Measurements from ENCODE around the gene CHTOP.

CHTOP gene

GRCh38 chr1:153652805-153653500, 19.1 kb downstream of the CHTOP start:
- H3K4me3 ChIP-seq (ENCODE audit: low read depth, low read length), result no peak overlapping the region
- TF ChIP-seq CTCF (IDR thresholded peaks at IDR 0.05; ENCODE audit: low read depth, low read length), result no peak

GRCh38 chr1:153655333-153655732, 21.5 kb downstream of the CHTOP start:
- no peak overlapping the region for H3K4me3 ChIP-seq (ENCODE audit: low read depth, low read length)
- no peak for TF ChIP-seq CTCF (IDR thresholded peaks at IDR 0.05; ENCODE audit: low read depth, low read length)

GRCh38 chr1:153658400-153659174, 24.7 kb downstream of the CHTOP start, which contains the start of gene SNAPIN:
SNAPIN (plus strand) TSS chr1:153658703; CDS start chr1:153658744, 41 bp downstream.
- no peak for TF ChIP-seq CTCF (IDR thresholded peaks at IDR 0.05; ENCODE audit: low read depth, low read length)
- peak within 1 kb of the TSS; percentile 89 for H3K4me3 ChIP-seq (ENCODE audit: low read depth, low read length)

GRCh38 chr1:153659175-153659534, 25.3 kb downstream of the CHTOP start:
- TF ChIP-seq CTCF (IDR thresholded peaks at IDR 0.05; ENCODE audit: low read depth, low read length), result no peak

GRCh38 chr1:153659656-153660055, 25.8 kb downstream of the CHTOP start:
- peak overlapping the region; percentile 89 for H3K4me3 ChIP-seq (ENCODE audit: low read depth, low read length)
- TF ChIP-seq CTCF (IDR thresholded peaks at IDR 0.05; ENCODE audit: low read depth, low read length), result no peak

More at GRCh38 chr1:153659175-153659534, 25.3 kb downstream of the CHTOP start:
- H3K4me3 ChIP-seq (ENCODE audit: low read depth, low read length), result peak overlapping the region; percentile 89

- no peak overlapping the region for H3K4me3 ChIP-seq (ENCODE audit: low read depth, low read length)
- TF ChIP-seq CTCF (IDR thresholded peaks at IDR 0.05; ENCODE audit: low read depth, low read length), result no peak
Measured at GRCh38 chr1:153661111-153661708, 27.3 kb downstream of the CHTOP start.

GRCh38 chr1:153662269-153662668, 28.4 kb downstream of the CHTOP start:
- TF ChIP-seq CTCF (IDR thresholded peaks at IDR 0.05; ENCODE audit: low read depth, low read length), result no peak
- no peak overlapping the region for H3K4me3 ChIP-seq (ENCODE audit: low read depth, low read length)
